GM23248 (cell line): ENCODE data around the gene CLDN14.

Experiments used
- EZH2 ChIP-seq: fragments of 200-600 bp; sonication (generic); IDR thresholded peaks from 2 replicates; pipeline ENCODE4 v1.6.1; 2018; ENCODE audit warnings: antibody characterized with exemption, mild to moderate bottlenecking; ENCODE audit not compliant: insufficient read depth, poor library complexity, severe bottlenecking
- EZH2phosphoT487 ChIP-seq: fragments of 200-600 bp; sonication (generic); IDR thresholded peaks from 2 replicates; pipeline ENCODE4 v1.6.1; 2018; ENCODE audit warnings: antibody characterized with exemption, moderate library complexity, mild to moderate bottlenecking, low read depth; ENCODE audit not compliant: insufficient read depth

- TF ChIP-seq EZH2phosphoT487: no peak
- TF ChIP-seq EZH2: no peak
Measured at GRCh38 chr21:36472377-36472776, 7.5 kb downstream of the CLDN14 start.
